Measurements from ENCODE around the gene ZNF490. TPM values are rescaled to one million over a fixed set of nuclear protein-coding genes. Genes with fewer than 3 reads are reported as not detected.

The ZNF490 gene
- total and polyA plus RNA-seq, 10 of the 15 experiments (the other 5 are each of a cell fraction or from before 2014, with no cell fraction given) = 0.57 to 8.4 (median 3.2) TPM

DNA sequence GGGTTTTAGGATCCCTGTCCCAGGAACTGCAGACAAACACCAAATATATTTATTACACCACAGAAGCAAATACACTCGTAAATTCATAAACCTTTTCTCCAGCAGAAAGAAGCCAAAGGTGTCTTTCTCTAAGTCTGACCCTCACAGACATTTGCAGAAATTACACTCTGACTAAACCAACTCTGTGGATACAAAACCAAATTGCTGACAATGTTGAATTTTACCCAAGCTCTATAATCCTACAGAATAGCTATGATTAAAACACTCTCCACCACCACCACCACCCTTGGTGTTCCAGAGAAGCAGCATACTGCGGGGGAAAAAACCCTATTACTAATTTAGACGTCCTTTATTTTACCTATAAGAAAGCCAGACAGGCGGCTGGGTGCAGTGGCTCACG, 64.5 kb downstream of the ZNF490 start:
- ChIA-PET SMC1A (ENCODE audit: uncharacterized antibody, unreplicated experiment) (no interaction called here), RAD21 (ENCODE audit: unreplicated experiment) (no interaction called here), CTCF (no interaction called here), POLR2A (no interaction called here)
- Histone ChIP-seq H3K9me3 (replicated peaks; ENCODE audit: control insufficient read depth, insufficient read depth, low read length) (peaks cover 37% of the 10 kb centered on the region), H2AFZ (ENCODE audit: control insufficient read depth, low read depth, low read length) (no peak overlapping the region), H3K4me3 (no peak overlapping the region), H3K79me2 (ENCODE audit: control insufficient read depth, insufficient read depth, low read length) (peaks cover 26% of the 10 kb centered on the region), H3K4me2 (ENCODE audit: control insufficient read depth, insufficient read depth) (no peak overlapping the region), H3K9ac (ENCODE audit: control insufficient read depth, insufficient read depth, low read length) (no peak overlapping the region), H3K27me3 (replicated peaks in 1 of 2; ENCODE audit: control insufficient read depth in 2 of 2, insufficient read depth in 2 of 2, low read length in 1 of 2) (no peaks in the 10 kb centered on the region), H3K36me3 (ENCODE audit: control insufficient read depth in 2 of 2, insufficient read depth in 2 of 2, low read length in 1 of 2) (peaks cover 0 to 9% of the 10 kb centered on the region in 2 experiments; a peak in 1 of 4 replicates), H3K27ac (ENCODE audit: control insufficient read depth, insufficient read depth) (no peak overlapping the region), H4K20me1 (ENCODE audit: control insufficient read depth, insufficient read depth) (no peaks in the 10 kb centered on the region), H3K4me1 (ENCODE audit: control insufficient read depth, insufficient read depth, low read length) (no peaks in the 10 kb centered on the region)
- DNase-seq (ENCODE audit: low read depth, low spot score) (no peak), FAIRE-seq (no peak), ATAC-seq (no peak)
- 88% methylated on average over 5 of the region's 5 CpGs for whole genome bisulfite sequencing (ENCODE audit: insufficient coverage, insufficient replicate concordance, low lambda C conversion rate, missing lambda C conversion rate)
- TF ChIP-seq, protein P1, sequence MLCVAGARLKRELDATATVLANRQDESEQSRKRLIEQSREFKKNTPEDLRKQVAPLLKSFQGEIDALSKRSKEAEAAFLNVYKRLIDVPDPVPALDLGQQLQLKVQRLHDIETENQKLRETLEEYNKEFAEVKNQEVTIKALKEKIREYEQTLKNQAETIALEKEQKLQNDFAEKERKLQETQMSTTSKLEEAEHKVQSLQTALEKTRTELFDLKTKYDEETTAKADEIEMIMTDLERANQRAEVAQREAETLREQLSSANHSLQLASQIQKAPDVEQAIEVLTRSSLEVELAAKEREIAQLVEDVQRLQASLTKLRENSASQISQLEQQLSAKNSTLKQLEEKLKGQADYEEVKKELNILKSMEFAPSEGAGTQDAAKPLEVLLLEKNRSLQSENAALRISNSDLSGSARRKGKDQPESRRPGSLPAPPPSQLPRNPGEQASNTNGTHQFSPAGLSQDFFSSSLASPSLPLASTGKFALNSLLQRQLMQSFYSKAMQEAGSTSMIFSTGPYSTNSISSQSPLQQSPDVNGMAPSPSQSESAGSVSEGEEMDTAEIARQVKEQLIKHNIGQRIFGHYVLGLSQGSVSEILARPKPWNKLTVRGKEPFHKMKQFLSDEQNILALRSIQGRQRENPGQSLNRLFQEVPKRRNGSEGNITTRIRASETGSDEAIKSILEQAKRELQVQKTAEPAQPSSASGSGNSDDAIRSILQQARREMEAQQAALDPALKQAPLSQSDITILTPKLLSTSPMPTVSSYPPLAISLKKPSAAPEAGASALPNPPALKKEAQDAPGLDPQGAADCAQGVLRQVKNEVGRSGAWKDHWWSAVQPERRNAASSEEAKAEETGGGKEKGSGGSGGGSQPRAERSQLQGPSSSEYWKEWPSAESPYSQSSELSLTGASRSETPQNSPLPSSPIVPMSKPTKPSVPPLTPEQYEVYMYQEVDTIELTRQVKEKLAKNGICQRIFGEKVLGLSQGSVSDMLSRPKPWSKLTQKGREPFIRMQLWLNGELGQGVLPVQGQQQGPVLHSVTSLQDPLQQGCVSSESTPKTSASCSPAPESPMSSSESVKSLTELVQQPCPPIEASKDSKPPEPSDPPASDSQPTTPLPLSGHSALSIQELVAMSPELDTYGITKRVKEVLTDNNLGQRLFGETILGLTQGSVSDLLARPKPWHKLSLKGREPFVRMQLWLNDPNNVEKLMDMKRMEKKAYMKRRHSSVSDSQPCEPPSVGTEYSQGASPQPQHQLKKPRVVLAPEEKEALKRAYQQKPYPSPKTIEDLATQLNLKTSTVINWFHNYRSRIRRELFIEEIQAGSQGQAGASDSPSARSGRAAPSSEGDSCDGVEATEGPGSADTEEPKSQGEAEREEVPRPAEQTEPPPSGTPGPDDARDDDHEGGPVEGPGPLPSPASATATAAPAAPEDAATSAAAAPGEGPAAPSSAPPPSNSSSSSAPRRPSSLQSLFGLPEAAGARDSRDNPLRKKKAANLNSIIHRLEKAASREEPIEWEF (IDR thresholded peaks at IDR 0.05; ENCODE audit: insufficient replicate concordance, low read depth, low read length) = no peak
- TF ChIP-seq, protein P2, sequence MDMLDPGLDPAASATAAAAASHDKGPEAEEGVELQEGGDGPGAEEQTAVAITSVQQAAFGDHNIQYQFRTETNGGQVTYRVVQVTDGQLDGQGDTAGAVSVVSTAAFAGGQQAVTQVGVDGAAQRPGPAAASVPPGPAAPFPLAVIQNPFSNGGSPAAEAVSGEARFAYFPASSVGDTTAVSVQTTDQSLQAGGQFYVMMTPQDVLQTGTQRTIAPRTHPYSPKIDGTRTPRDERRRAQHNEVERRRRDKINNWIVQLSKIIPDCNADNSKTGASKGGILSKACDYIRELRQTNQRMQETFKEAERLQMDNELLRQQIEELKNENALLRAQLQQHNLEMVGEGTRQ (IDR thresholded peaks at IDR 0.05; ENCODE audit: borderline replicate concordance, low read depth, low read length) = no peak
- TF ChIP-seq MEF2B (IDR thresholded peaks at IDR 0.05; ENCODE audit: partially characterized antibody, poor library complexity, severe bottlenecking) = no peak
- no peak for TF ChIP-seq RELA (IDR thresholded peaks at IDR 0.05; ENCODE audit: borderline replicate concordance, partially characterized antibody)
- no peak for TF ChIP-seq NR2F1 (conservative IDR thresholded peaks at IDR 0.05)
- no peak for TF ChIP-seq SMARCA5 (IDR thresholded peaks at IDR 0.05)
- TF ChIP-seq IKZF2 (IDR thresholded peaks at IDR 0.05) = no peak
- TF ChIP-seq BHLHE40 (IDR thresholded peaks at IDR 0.05; ENCODE audit: borderline replicate concordance in 1 of 2, low read depth in 2 of 2, low read length in 1 of 2) = no peak
- no peak for TF ChIP-seq MYC (IDR thresholded peaks at IDR 0.05; ENCODE audit: insufficient read depth, insufficient read length, insufficient replicate concordance, low read length, severe bottlenecking)
- TF ChIP-seq ZNF217 (IDR thresholded peaks at IDR 0.05) = no peak
- no peak for TF ChIP-seq SPI1 (IDR thresholded peaks at IDR 0.05; ENCODE audit: borderline replicate concordance, insufficient read depth, low read depth, low read length)
- in situ Hi-C loops (cut with MboI) (no loop called here), intact Hi-C loops (cut with micrococcal nuclease; ENCODE audit: unreplicated experiment) (no loop called here)
- BruUV-seq (replicated peaks) = no TSS peak

All from GM12878 (cell line).